Osteocyte (in vitro differentiated cells): ENCODE data around the gene NDST1. TPM values are rescaled to one million over a fixed set of nuclear protein-coding genes. Genes with fewer than 3 reads are reported as not detected.

Source experiments
- DNase-seq: peaks from one replicate; pipeline ENCODE4 v3.0.0; 2021; ENCODE audit warnings: mixed read lengths; ENCODE audit not compliant: unreplicated experiment; ENCODE audit errors: extremely low spot score
- H3K27ac Mint-ChIP-seq: one replicate; pipeline ENCODE4 v1.8.0; 2021; ENCODE audit warnings: mild to moderate bottlenecking, mixed read lengths; ENCODE audit not compliant: unreplicated experiment
- H3K27me3 Mint-ChIP-seq: one replicate; pipeline ENCODE4 v1.8.0; 2021; ENCODE audit warnings: mixed read lengths; ENCODE audit not compliant: unreplicated experiment
- H3K36me3 Mint-ChIP-seq: one replicate; pipeline ENCODE4 v1.8.0; 2021; ENCODE audit warnings: mixed read lengths; ENCODE audit not compliant: unreplicated experiment
- H3K4me1 Mint-ChIP-seq: one replicate; pipeline ENCODE4 v1.8.0; 2021; ENCODE audit warnings: mixed read lengths; ENCODE audit not compliant: unreplicated experiment
- H3K4me3 Mint-ChIP-seq: one replicate; pipeline ENCODE4 v1.8.0; 2021; ENCODE audit warnings: mild to moderate bottlenecking, moderate library complexity, mixed read lengths; ENCODE audit not compliant: unreplicated experiment
- H3K9me3 Mint-ChIP-seq: one replicate; pipeline ENCODE4 v1.8.0; 2021; ENCODE audit warnings: mixed read lengths; ENCODE audit not compliant: unreplicated experiment
- CTCF ChIP-seq: fragments of 200-600 bp; sonication (generic); IDR thresholded peaks from 2 replicates; pipeline ENCODE4 v1.5.0; 2021; ENCODE audit warnings: antibody characterized with exemption, mild to moderate bottlenecking, moderate library complexity
- total RNA-seq: library from RNA; stranded (reverse); gene quantifications from 2 replicates; pipeline ENCODE4 v1.2.1, GENCODE V29; 2021

Gene NDST1
- total RNA-seq, 1 donor from 2014 or later = 110 TPM

GRCh38 chr5:150567031-150567717 is 59.2 kb downstream of the NDST1 start:
- DNase-seq = no peak
- no peak for TF ChIP-seq CTCF
- H3K36me3 Mint-ChIP-seq = no peaks in the 10 kb centered on the region
- peak overlapping the region; percentile 24 for H3K27ac Mint-ChIP-seq
- H3K4me3 Mint-ChIP-seq = no peak overlapping the region
- peaks cover 11% of the 10 kb centered on the region for H3K4me1 Mint-ChIP-seq
- H3K9me3 Mint-ChIP-seq = peaks cover 5% of the 10 kb centered on the region
- no peaks in the 10 kb centered on the region for H3K27me3 Mint-ChIP-seq

DNA sequence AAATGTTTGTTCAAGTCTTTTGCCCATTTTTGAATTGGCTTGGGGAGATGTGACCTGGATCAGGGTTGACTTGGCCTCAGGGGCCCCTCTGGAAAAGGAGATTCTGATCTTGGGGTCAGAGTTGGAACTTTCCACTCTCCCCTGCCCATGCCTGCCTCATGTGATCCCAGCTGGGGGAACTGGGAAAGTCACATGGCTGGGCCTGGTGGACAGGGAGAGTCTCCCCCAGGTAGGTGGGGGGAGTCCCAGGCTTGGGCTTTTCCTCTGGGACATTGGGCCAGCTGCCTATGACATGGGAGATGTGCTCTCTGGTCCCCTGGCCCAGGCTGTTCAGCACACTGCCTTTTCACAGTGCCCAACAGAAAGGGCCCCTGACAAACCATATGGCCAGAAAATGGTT is 60.7 kb downstream of the NDST1 start:
- H3K4me3 Mint-ChIP-seq = no peak overlapping the region
- no peak overlapping the region for H3K27ac Mint-ChIP-seq
- H3K36me3 Mint-ChIP-seq = no peaks in the 10 kb centered on the region
- no peak for DNase-seq
- TF ChIP-seq CTCF = no peak
- no peaks in the 10 kb centered on the region for H3K27me3 Mint-ChIP-seq
- H3K9me3 Mint-ChIP-seq = no peaks in the 10 kb centered on the region
- peaks cover 17% of the 10 kb centered on the region for H3K4me1 Mint-ChIP-seq

DNA sequence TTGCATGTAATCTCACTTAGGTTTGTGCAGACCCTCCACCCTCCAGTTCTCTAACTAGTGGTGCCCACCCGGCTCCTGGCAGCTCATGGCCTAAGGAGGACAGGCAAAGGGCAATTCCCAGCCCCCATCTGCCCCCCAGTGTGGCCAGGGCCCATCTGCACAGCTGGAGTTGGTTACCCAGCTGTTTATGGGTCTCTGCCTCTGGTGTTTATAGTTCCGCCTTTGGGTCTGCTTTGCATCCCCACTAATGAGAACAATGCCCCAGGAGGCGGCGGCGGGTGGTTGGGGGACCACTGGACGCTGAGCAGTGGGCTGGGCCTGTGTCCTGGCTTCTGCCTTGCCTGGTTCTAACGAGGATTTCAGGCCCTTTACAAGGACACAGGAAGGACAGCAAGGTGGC is 62.4 kb downstream of the NDST1 start:
- Mint-ChIP-seq H3K4me3 (no peak overlapping the region), H3K36me3 (no peaks in the 10 kb centered on the region), H3K27ac (no peak overlapping the region), H3K4me1 (peaks cover 29% of the 10 kb centered on the region), H3K27me3 (no peaks in the 10 kb centered on the region), H3K9me3 (no peaks in the 10 kb centered on the region)
- no peak for TF ChIP-seq CTCF
- no peak for DNase-seq

DNA sequence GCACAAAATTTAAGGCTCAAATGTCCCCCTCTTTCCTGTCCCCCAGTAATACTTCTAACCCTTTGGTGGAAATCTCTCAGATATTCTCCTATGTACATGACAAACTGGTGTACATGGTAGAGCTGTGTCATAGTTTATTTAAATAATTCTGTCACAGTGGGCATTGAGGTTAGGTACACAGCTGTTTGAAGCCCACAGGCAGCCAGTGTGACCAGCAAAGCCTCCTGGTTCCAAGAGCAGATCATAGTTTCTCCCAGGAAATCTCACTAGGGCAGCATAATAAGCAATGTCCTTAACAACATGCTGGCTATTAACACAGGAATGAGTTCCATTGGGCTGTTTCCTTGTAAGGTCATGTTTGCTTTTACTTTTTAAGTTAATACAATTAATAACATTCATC is 63.9 kb downstream of the NDST1 start:
- no peaks in the 10 kb centered on the region for H3K36me3 Mint-ChIP-seq
- H3K4me1 Mint-ChIP-seq = peaks cover 33% of the 10 kb centered on the region
- TF ChIP-seq CTCF = no peak
- no peaks in the 10 kb centered on the region for H3K9me3 Mint-ChIP-seq
- no peaks in the 10 kb centered on the region for H3K27me3 Mint-ChIP-seq
- H3K4me3 Mint-ChIP-seq = no peak overlapping the region
- DNase-seq = no peak
- H3K27ac Mint-ChIP-seq = no peak overlapping the region

DNA sequence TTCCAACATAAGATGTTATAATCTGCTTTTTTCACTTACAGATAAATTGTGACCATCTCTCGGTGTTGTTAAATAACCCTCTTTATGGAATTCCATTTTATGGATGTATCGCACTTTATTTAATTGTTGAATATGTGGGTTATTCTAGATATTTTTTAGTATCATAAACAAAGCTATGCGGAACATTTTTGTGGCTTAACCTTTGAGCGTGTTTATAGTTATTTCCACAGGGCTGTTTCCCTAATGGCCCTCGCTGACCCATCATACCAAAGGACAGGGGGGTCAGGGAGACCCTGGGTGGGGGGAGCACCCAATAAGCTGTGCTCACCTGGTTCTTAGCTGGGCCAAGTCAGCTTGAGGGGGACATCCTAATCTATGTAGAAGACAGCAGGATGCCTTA is 65.3 kb downstream of the NDST1 start:
- peaks cover 27% of the 10 kb centered on the region for H3K4me1 Mint-ChIP-seq
- TF ChIP-seq CTCF = no peak
- DNase-seq = no peak
- no peak overlapping the region for H3K4me3 Mint-ChIP-seq
- H3K9me3 Mint-ChIP-seq = no peaks in the 10 kb centered on the region
- no peaks in the 10 kb centered on the region for H3K27me3 Mint-ChIP-seq
- no peaks in the 10 kb centered on the region for H3K36me3 Mint-ChIP-seq
- no peak overlapping the region for H3K27ac Mint-ChIP-seq
